B cell (primary cell): ENCODE results near the gene TMEM38A. TPM values are rescaled to one million over a fixed set of nuclear protein-coding genes. Genes with fewer than 3 reads are reported as not detected.
"Not testable (repeated sequence)": the region's sequence is repeated elsewhere in the genome, so short reads cannot be mapped to it uniquely, and the experiment has no call there.

Source experiments
- ATAC-seq: fragments of 200-7000 bp; cut with Tn5 transposase; one replicate; pipeline ENCODE4 v1.10.0; 2021; ENCODE audit warnings: low read depth, mild to moderate bottlenecking, moderate number of reproducible peaks, moderate library complexity
- CTCF ChIA-PET: fragments of 350-600 bp; sonication (Branson Sonifier 250); formaldehyde crosslinking; loops from one replicate; lab custom pipeline; 2021; ENCODE audit warnings: antibody characterized with exemption, inconsistent platforms; lab: Charles Lee
- POLR2A ChIA-PET: fragments of 350-600 bp; sonication (Branson Sonifier 250); formaldehyde crosslinking; loops from one replicate; lab custom pipeline; 2021; ENCODE audit warnings: antibody characterized with exemption; lab: Charles Lee
- DNase-seq: peaks from one replicate; pipeline ENCODE4 v3.0.0; 2013
- H2AFZ ChIP-seq: 2 replicates; pipeline ENCODE4 v1.6.1; 2012; ENCODE audit warnings: mild to moderate bottlenecking, low read depth, low read length; ENCODE audit not compliant: insufficient read depth, poor library complexity, severe bottlenecking
- H3K27ac ChIP-seq, 2 donors: 1 replicate in 1 of 2; 2 replicates in 1 of 2; pipeline ENCODE4 v1.5.1; 2012 to 2013; ENCODE audit warnings: low read length in 2 of 2, mild to moderate bottlenecking in 2 of 2, moderate library complexity in 1 of 2
- H3K27me3 ChIP-seq, 4 experiments: fragments of 200-600 bp in 1 of 4; sonication (generic) in 1 of 4; replicated peaks in 1 of 4; 1 replicate in 2 of 4; 2 replicates in 2 of 4; pipeline versions ENCODE4 v1.6.1 to v1.7.0; 2013 to 2016; ENCODE audit warnings: low read length in 3 of 4, mild to moderate bottlenecking in 2 of 4, mixed read lengths in 1 of 4, moderate library complexity in 1 of 4; ENCODE audit not compliant: insufficient read depth in 4 of 4, control insufficient read depth in 3 of 4; ENCODE audit errors: control extremely low read depth in 1 of 4
- H3K36me3 ChIP-seq, 2 experiments: replicated peaks in 1 of 2; 1 replicate in 1 of 2; 2 replicates in 1 of 2; pipeline versions ENCODE4 v1.6.1 to v1.7.1; 2013; ENCODE audit warnings: low read length in 1 of 2; ENCODE audit not compliant: insufficient read depth in 2 of 2, control insufficient read depth in 1 of 2; ENCODE audit errors: control extremely low read depth in 1 of 2, extremely low read depth in 1 of 2
- H3K4me1 ChIP-seq, 2 donors: fragments of 200-600 bp in 1 of 2; sonication (generic) in 1 of 2; 1 replicate in 1 of 2; 2 replicates in 1 of 2; pipeline versions ENCODE4 v1.5.1 to v1.6.1; 2013 to 2017; ENCODE audit warnings: low read length in 2 of 2; ENCODE audit not compliant: control insufficient read depth in 2 of 2, insufficient read depth in 2 of 2
- H3K4me2 ChIP-seq: replicated peaks from 2 replicates; pipeline ENCODE3; 2012; ENCODE audit warnings: mild to moderate bottlenecking, low read depth, low read length; ENCODE audit not compliant: poor library complexity, severe bottlenecking
- H3K4me3 ChIP-seq, 5 experiments: fragments of 200-600 bp in 1 of 5; sonication (generic) in 1 of 5; 1 replicate in 3 of 5; 2 replicates in 2 of 5; pipeline versions ENCODE4 v1.5.1 to v1.7.0; 2011 to 2016; ENCODE audit warnings: low read length in 4 of 5, mild to moderate bottlenecking in 4 of 5, low read depth in 2 of 5, control low read depth in 1 of 5, moderate library complexity in 1 of 5; ENCODE audit not compliant: insufficient read depth in 1 of 5; ENCODE audit errors: control extremely low read depth in 1 of 5, extremely low read depth in 1 of 5
- H3K79me2 ChIP-seq: fragments of 200-600 bp; sonication (generic); one replicate; pipeline ENCODE4 v1.6.0; 2016; ENCODE audit warnings: low read length; ENCODE audit not compliant: control insufficient read depth, insufficient read depth
- H3K9ac ChIP-seq: fragments of 200-600 bp; sonication (generic); 2 replicates; pipeline ENCODE4 v1.6.1; 2017; ENCODE audit warnings: mild to moderate bottlenecking, low read length, moderate library complexity
- H3K9me3 ChIP-seq, 3 donors: one replicate each; pipeline versions ENCODE4 v1.6.1 to v1.7.1; 2013; ENCODE audit warnings: low read length in 2 of 3; ENCODE audit not compliant: control insufficient read depth in 2 of 3, insufficient read depth in 1 of 3; ENCODE audit errors: control extremely low read depth in 1 of 3
- H4K20me1 ChIP-seq: 2 replicates; pipeline ENCODE4 v1.6.0; 2012; ENCODE audit warnings: mild to moderate bottlenecking, low read length; ENCODE audit not compliant: insufficient read depth, control insufficient read depth, poor library complexity, severe bottlenecking
- H3K27ac Mint-ChIP-seq: one replicate; pipeline ENCODE4 v1.8.0; 2021; ENCODE audit warnings: mixed read lengths
- H3K27me3 Mint-ChIP-seq: one replicate; pipeline ENCODE4 v1.8.0; 2021; ENCODE audit warnings: mixed read lengths
- H3K4me1 Mint-ChIP-seq: one replicate; pipeline ENCODE4 v1.8.0; 2021; ENCODE audit warnings: mixed read lengths
- H3K4me3 Mint-ChIP-seq: one replicate; pipeline ENCODE4 v1.8.0; 2021; ENCODE audit warnings: mixed read lengths
- H3K9me3 Mint-ChIP-seq: one replicate; pipeline ENCODE4 v1.8.0; 2022; ENCODE audit warnings: mixed read lengths; ENCODE audit not compliant: insufficient read depth
- EZH2 ChIP-seq: IDR thresholded peaks from 2 replicates; pipeline ENCODE4 v1.6.1; 2012; ENCODE audit warnings: borderline replicate concordance, low read depth, mild to moderate bottlenecking, moderate library complexity, low read length; ENCODE audit not compliant: insufficient read depth, poor library complexity, severe bottlenecking
- WGBS: methylation state at CpG from one replicate; pipeline ENCODE4 v1.1.5; 2013; ENCODE audit warnings: missing lambda C conversion rate; ENCODE audit not compliant: insufficient coverage; 5-methylcytosine and 5-hydroxymethylcytosine counted together
- intact Hi-C: fragments of 100-400 bp; cut with micrococcal nuclease; formaldehyde crosslinking; loops from one replicate; pipeline ENCODE4 v1.10.0; 2022
- polyA plus RNA-seq: library from polyadenylated mRNA; depleted of rRNA; stranded (reverse); fragments of >200 nt; gene quantifications from 2 replicates; pipeline ENCODE4 v1.2.3, GENCODE V29; 2012
- total RNA-seq, 2 donors: library from RNA; stranded (reverse); fragments of 120-200 nt in 1 of 2; gene quantifications; 1 replicate in 1 of 2; 2 replicates in 1 of 2; pipeline versions ENCODE4 v1.2.3 to v1.2.4, GENCODE V29; 2013 to 2022
- TF ChIP-seq, protein P1 (sequence below): fragments of 200-600 bp; IDR thresholded peaks from one replicate; pipeline ENCODE4 v1.8.0; 2022; ENCODE audit warnings: antibody characterized with exemption, mild to moderate bottlenecking

The TMEM38A gene
- total and polyA plus RNA-seq, 2 donors (not counting 1 experiment from before 2014, with no cell fraction given), result 5.7 to 7.1 TPM

DNA sequence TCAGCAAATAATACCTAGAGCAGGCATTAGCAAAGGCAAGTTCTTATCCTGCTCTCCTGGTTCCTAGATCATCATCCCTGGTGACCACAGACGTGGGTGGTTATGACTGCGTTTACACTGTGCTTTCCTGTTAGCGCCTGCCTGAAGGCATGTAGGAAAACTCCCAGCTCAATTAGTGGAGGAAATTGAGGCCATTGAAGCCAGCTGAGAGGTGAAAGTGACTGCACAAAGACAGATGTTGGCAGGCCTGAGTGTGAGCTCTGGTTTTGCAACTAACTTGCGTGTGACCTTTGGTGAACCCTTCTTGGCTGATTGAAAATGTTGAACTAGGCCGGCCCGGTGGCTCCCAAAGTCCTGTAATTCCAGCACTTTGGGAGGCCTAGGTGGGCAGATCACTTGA is 41.2 kb downstream of the TMEM38A start:
- H3K27me3 Mint-ChIP-seq, result no peaks in the 10 kb centered on the region
- peaks cover 0 to 4% (median 0%) of the 10 kb centered on the region in 3 donors for H3K9me3 ChIP-seq
- DNase-seq (no peak), ATAC-seq (no peak)
- no peak overlapping the region for H3K4me3 ChIP-seq
- no peaks in the 10 kb centered on the region for H3K27me3 ChIP-seq
- ChIA-PET POLR2A (interaction anchor here (0.6 kb wide), 1 partner anchor 42 kb away, joined by 4 read pairs; no protein-coding TSS in a partner anchor), CTCF (interaction anchor here (0.7 kb wide), 1 partner anchor 430 kb away, joined by 3 read pairs; no protein-coding TSS in a partner anchor)
- 96% methylated on average over 6 of the region's 6 CpGs for WGBS
- H3K27ac Mint-ChIP-seq, result no peak overlapping the region
- H3K9me3 Mint-ChIP-seq, result no peaks in the 10 kb centered on the region
- H3K4me1 Mint-ChIP-seq, result no peaks in the 10 kb centered on the region
- H3K4me2 ChIP-seq, result no peak overlapping the region
- H3K79me2 ChIP-seq, result no peaks in the 10 kb centered on the region
- intact Hi-C loops, result no loop called here
- H3K36me3 ChIP-seq, result no peaks in the 10 kb centered on the region
- no peak overlapping the region for H3K4me3 Mint-ChIP-seq
- H3K4me1 ChIP-seq, result no peaks in the 10 kb centered on the region
- no peak overlapping the region for H3K27ac ChIP-seq
- no peak overlapping the region for H3K9ac ChIP-seq
- TF ChIP-seq, protein P1, sequence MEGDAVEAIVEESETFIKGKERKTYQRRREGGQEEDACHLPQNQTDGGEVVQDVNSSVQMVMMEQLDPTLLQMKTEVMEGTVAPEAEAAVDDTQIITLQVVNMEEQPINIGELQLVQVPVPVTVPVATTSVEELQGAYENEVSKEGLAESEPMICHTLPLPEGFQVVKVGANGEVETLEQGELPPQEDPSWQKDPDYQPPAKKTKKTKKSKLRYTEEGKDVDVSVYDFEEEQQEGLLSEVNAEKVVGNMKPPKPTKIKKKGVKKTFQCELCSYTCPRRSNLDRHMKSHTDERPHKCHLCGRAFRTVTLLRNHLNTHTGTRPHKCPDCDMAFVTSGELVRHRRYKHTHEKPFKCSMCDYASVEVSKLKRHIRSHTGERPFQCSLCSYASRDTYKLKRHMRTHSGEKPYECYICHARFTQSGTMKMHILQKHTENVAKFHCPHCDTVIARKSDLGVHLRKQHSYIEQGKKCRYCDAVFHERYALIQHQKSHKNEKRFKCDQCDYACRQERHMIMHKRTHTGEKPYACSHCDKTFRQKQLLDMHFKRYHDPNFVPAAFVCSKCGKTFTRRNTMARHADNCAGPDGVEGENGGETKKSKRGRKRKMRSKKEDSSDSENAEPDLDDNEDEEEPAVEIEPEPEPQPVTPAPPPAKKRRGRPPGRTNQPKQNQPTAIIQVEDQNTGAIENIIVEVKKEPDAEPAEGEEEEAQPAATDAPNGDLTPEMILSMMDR, result no peak
- no peak for TF ChIP-seq EZH2
- no peaks in the 10 kb centered on the region for H4K20me1 ChIP-seq
- H2AFZ ChIP-seq, result no peak overlapping the region

DNA sequence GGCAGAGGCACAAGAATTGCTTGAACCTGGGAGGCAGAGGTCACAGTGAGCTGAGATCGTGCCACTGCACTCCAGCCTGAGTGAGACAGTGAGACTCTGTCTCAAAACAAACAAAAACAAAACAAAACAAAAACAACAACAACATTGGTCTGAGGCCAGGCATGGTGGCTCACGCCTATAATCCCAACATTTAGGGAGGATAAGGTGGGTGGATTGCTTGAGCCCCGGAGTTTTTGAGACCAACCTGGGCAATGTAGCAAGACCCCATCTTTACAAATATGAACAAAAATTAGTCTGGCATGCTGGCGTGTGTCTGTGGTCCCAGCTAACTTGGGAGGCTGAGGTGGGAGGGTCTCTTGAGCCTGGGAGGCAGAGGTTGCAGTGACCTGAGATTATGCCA is 42.7 kb downstream of the TMEM38A start:
- Histone ChIP-seq H3K4me3 (no peak overlapping the region), H3K4me1 (no peaks in the 10 kb centered on the region), H3K79me2 (no peaks in the 10 kb centered on the region), H3K36me3 (no peaks in the 10 kb centered on the region), H3K9me3 (no peaks in the 10 kb centered on the region), H4K20me1 (no peaks in the 10 kb centered on the region), H3K9ac (no peak overlapping the region), H3K27me3 (no peaks in the 10 kb centered on the region), H3K27ac (no peak overlapping the region), H2AFZ (no peak overlapping the region), H3K4me2 (no peak overlapping the region)
- Mint-ChIP-seq H3K4me3 (no peak overlapping the region), H3K9me3 (no peaks in the 10 kb centered on the region), H3K27ac (no peak overlapping the region), H3K4me1 (no peaks in the 10 kb centered on the region), H3K27me3 (no peaks in the 10 kb centered on the region)
- 89% methylated on average over 1 of the region's 4 CpGs for WGBS
- CTCF ChIA-PET, result interaction anchor here (0.9 kb wide), 1 partner anchor 11 kb away, joined by 3 read pairs; no protein-coding TSS in a partner anchor
- POLR2A ChIA-PET, result interaction anchor here (0.6 kb wide), 1 partner anchor 444 kb away, joined by 6 read pairs; no protein-coding TSS in a partner anchor
- DNase-seq (no peak), ATAC-seq (no peak)
- no peak for TF ChIP-seq EZH2
- TF ChIP-seq, protein P1, result no peak
- intact Hi-C loops, result no loop called here

DNA sequence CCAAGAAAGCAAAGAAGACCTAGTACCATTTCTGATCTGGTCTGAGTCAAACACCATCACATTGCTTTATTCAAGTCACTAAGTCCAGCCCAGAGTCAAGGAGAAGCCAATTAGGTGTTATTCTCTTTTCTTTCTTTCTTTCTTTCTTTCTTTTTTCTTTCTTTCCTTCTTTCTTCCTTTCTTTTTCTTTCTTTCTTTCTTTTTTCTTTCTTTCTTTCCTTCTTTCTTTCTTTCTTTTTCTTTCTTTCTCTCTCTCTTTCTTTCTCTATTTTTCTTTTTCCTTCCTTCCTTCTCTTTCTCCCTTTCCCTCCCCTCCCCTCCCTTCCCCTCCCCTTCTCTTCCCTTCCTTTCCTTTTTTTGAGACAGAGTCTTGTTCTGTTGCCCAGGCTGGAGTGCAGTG is 49.9 kb downstream of the TMEM38A start:
- H3K36me3 ChIP-seq, ATAC-seq, H3K27ac Mint-ChIP-seq, H3K4me3 Mint-ChIP-seq, H3K27ac ChIP-seq, H3K4me3 ChIP-seq, H3K9me3 ChIP-seq, H3K4me2 ChIP-seq, H4K20me1 ChIP-seq, intact Hi-C loops, H3K27me3 ChIP-seq, H3K27me3 Mint-ChIP-seq, POLR2A ChIA-PET, H3K9me3 Mint-ChIP-seq, DNase-seq, H2AFZ ChIP-seq, H3K9ac ChIP-seq, H3K79me2 ChIP-seq: not testable (repeated sequence)
- CTCF ChIA-PET, result interaction anchor here (1.0 kb wide), 1 partner anchor 9 kb away, joined by 4 read pairs; no protein-coding TSS in a partner anchor
- H3K4me1 Mint-ChIP-seq, result peaks cover 22% of the 10 kb centered on the region
- H3K4me1 ChIP-seq, result peaks cover 25 to 44% of the 10 kb centered on the region in 2 donors
